ENCODE results near the gene OR4D2.
A peak's percentile ranks its signal among the peaks of the same experiment; 100 is the strongest.

Gene OR4D2

GRCh38 chr17:58174871-58175270, 8.1 kb downstream of the OR4D2 start:
- DNase-seq (ENCODE audit: low read depth) = no peak

- DNase-seq (ENCODE audit: low read depth) = no peak
These were observed 9.4 kb downstream of the OR4D2 start for GRCh38 chr17:58176200-58176599.

GRCh38 chr17:58181796-58182195, 15.0 kb downstream of the OR4D2 start:
- no peak for DNase-seq (ENCODE audit: low read depth)

GRCh38 chr17:58183514-58183913, 16.7 kb downstream of the OR4D2 start:
- DNase-seq (ENCODE audit: low read depth) = no peak

GRCh38 chr17:58184308-58184985, 17.7 kb downstream of the OR4D2 start:
- DNase-seq (ENCODE audit: low read depth) = peak; percentile 13

GRCh38 chr17:58184986-58185761, 18.4 kb downstream of the OR4D2 start:
- no peak for DNase-seq (ENCODE audit: low read depth)

GRCh38 chr17:58186591-58186990, 19.8 kb downstream of the OR4D2 start:
- no peak for DNase-seq (ENCODE audit: low read depth)

GRCh38 chr17:58187063-58187462, 20.3 kb downstream of the OR4D2 start:
- DNase-seq (ENCODE audit: low read depth) = no peak

- no peak for DNase-seq (ENCODE audit: low read depth)
These were observed 20.9 kb downstream of the OR4D2 start for GRCh38 chr17:58187675-58188074.

- peak; percentile 76 for DNase-seq (ENCODE audit: low read depth)
These were observed 22.8 kb downstream of the OR4D2 start for GRCh38 chr17:58189436-58190146.

- no peak for DNase-seq (ENCODE audit: low read depth)
These were observed 24.6 kb downstream of the OR4D2 start for GRCh38 chr17:58191241-58191896.

- DNase-seq (ENCODE audit: low read depth) = no peak
These were observed 25.8 kb downstream of the OR4D2 start, which contains the start of gene EPX for GRCh38 chr17:58192612-58193011. EPX (plus strand) TSS chr17:58192726; CDS start chr17:58192847, 121 bp downstream.

- DNase-seq (ENCODE audit: low read depth) = no peak
These were observed 27.0 kb downstream of the OR4D2 start for GRCh38 chr17:58193641-58194255.

GRCh38 chr17:58195518-58196123, 28.8 kb downstream of the OR4D2 start:
- DNase-seq (ENCODE audit: low read depth) = no peak

GRCh38 chr17:58196610-58197009, 29.8 kb downstream of the OR4D2 start:
- no peak for DNase-seq (ENCODE audit: low read depth)

- DNase-seq (ENCODE audit: low read depth) = peak; percentile 20
These were observed 33.3 kb downstream of the OR4D2 start for GRCh38 chr17:58200024-58200633.

- DNase-seq (ENCODE audit: low read depth) = no peak
These were observed 36.1 kb downstream of the OR4D2 start for GRCh38 chr17:58202859-58203258.

- no peak for DNase-seq (ENCODE audit: low read depth)
These were observed 38.0 kb downstream of the OR4D2 start for GRCh38 chr17:58204796-58205195.

GRCh38 chr17:58205936-58206335, 39.2 kb downstream of the OR4D2 start:
- no peak for DNase-seq (ENCODE audit: low read depth)

GRCh38 chr17:58207451-58207850, 40.7 kb downstream of the OR4D2 start:
- no peak for DNase-seq (ENCODE audit: low read depth)

GRCh38 chr17:58208344-58208743, 41.6 kb downstream of the OR4D2 start:
- DNase-seq (ENCODE audit: low read depth) = no peak

Data from fibroblast of gingiva (primary cell).